NCI-H345 (cell line): ENCODE measurements around the gene GRIN2A.

ENCODE experiments used
- DNase-seq: peaks from one replicate; lab custom pipeline; 2025; lab: John Stamatoyannopoulos, UW

Gene GRIN2A

DNA sequence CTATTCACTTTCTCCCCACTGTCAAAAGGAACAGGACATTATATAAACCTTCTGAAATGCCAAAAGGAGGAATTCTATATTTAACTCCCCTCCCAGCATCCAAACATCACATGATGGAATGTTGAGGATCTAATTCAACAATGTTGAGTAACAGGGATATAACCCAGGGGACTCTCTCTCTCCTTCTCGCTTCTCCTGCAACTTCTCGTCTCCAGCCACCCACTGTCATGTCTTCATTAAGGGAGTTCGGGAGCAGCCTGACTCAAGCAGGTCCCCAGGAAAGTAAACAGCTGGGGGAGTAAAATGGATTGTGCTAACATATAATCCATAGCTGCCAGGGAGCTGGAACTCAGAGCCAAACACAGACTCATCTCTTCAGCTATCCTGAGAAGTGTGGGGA, 51.7 kb downstream of the GRIN2A start:
- no peak for DNase-seq

DNA sequence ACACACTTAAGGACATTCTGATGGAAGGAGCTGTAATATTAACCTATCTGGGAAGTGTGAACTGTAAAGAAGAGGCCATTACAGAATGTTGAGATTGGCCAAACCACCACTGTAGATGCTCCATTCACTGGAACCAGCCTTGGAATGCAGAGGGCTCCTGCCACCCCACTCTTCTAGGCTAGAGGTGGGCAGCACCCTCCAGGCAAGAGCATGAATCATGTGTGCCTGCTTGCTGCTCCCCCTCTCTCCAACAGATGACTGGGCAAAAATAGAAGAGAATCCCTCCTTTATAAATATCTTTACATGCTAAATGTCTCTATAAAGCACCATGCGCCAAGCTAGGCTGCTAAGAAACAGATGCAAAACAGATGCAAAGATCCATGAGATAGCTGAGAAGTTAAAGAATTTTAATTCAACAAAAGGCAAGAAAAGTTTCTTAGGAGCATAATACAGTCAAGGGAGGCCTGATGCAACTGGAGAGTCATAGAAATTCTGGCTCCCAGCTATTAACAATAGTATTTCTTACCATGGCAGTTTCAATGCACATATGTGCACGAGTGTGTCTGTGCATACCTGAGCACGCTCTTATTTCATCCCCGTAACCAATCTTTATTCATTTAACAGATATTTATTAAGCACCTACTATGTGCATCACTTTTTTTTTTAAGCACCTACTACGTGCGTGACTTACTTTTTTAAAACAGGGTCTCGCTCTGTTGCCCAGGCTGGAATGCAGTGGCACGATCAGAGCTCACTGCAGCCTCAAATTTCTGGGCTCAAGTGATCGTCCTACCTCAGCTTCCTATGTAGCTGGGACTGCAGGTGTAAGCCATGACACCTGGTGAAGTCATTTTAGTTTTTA, 53.6 kb downstream of the GRIN2A start:
- DNase-seq = no peak

DNA sequence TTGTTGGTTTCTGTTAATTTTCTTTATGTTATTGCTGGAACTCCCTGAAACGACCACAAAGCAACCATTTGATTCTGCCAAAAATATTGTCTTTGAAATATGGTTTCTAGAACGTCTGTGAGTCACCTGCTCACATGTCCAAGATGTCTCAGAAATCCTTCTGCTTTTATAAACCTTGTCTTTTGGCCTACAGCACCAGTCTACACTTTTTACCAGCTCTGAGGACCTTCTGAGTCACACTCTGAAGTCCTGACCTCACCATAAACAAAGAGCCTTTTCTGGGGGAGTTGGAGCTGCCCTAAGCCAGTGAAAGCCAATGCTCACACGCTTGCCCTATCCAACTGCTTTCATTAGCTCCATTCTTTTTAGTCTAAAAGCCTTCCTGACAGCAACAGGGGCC, 55.5 kb downstream of the GRIN2A start:
- no peak for DNase-seq

DNA sequence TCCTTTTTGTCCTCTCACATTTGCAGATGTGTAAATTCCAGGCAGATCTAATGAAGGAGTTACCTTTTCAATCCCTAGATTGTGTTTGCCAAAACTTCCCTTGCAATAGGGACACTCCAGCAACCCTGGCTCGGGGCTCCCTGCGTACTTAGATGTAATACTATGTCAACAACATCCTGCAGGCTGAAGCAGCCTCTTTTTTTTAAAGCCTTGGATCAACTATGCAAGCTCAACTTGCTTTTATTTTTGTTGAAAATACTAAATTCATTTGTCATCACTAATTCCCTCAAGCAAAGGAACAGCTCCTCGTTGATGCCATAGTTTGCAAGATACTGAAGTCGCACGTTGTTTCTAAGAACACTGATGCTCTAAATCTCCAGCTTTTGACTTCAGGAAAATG, 59.1 kb downstream of the GRIN2A start:
- DNase-seq = no peak

DNA sequence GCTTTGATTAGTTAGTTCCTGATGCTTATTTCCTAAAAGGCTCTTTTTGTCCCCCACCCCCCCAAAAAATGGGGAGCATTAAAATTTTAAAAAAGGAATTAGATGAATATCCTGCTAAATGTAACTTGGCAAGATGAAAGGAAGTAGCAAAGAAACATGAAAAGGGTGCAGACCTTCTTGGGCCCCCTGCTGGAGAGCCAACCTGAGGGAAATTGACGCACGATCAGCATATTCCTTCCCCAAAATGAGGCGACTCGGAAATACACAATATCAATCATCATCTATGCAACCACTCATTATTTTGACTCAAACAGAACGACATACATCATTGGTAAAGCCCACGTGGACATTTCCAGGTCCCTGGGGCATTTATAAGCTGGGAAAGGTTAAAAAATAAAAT, 59.7 kb downstream of the GRIN2A start:
- DNase-seq = no peak

DNA sequence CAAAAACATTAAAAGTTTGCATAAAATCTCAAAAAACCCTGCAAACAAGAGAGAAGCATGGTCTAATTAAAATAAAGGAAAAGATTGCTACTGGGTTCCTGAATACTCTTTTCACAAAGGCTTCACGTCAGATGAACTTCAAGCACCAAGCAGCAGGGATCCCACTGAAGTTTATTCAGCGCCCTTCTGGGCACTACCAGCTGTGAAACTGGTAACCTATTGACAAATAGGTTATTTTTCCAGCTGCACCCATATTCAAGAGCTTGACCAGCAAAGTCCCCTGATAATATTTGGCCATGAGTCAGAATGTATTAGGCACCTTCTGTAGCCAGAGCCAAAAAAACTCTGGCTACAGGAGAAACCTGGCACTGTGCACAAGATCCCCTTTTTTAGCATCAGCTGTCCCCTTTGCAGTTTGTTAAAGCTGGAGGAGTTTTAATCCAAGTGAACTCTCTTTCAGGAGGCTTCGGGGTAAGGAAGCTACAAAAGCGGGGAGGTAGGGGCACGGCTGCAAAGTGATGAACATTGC, 60.3 kb downstream of the GRIN2A start:
- no peak for DNase-seq

DNA sequence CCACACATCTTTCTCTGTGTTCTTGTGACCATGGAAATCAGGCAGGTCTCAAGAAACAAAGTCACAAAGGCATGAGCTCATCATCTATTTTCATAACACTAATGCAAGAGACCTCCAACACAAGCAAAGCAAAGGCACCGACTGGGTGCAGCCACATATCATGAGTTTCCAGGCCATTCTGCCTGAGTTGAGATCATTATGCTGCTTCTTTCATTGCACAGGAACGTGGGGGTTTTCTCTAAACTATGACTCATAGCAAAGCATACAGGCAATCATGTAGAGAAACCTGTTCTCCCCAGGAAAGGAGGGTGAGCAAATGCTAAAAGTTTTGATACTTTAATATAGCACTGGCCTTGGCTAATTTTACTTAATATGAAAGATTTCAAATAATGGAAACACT, 60.7 kb downstream of the GRIN2A start:
- no peak for DNase-seq

DNA sequence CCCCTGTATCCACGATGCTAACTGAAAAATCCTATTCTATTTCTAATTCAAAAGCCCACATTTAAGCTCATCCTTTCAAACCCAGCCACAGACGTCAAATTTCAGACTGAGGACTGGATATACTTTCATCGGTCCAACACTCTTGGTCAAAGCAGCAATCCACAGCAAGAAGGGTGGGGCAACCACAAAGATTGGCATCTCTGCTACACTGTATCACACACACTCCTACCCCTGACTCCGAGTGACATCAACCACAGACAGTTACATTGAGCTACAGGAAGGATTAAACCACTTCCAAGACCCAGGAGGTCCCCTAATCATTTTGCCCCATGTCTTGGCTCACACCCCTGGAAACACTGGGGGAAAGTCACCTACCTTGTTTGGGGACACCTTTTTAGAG, 61.3 kb downstream of the GRIN2A start:
- no peak for DNase-seq

DNA sequence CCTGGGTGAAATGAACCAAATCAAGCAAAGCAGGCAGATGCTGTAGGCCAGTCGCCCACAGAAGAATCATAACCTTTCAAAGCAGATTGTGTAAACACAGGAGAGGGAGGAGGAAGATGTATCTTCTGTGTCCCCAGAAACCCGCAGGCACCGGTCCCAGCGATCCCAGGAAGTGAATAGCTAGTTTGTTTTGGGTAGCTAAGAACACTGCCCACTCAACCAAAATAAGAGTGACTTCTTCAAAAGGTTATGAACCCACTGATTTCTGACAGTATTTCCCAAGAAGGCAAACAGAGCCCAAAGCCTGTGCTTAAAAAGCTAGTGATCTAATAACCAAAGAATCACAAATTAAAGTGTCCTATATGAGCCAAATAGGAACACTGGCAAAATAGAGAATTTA, 67.8 kb downstream of the GRIN2A start:
- no peak for DNase-seq

DNA sequence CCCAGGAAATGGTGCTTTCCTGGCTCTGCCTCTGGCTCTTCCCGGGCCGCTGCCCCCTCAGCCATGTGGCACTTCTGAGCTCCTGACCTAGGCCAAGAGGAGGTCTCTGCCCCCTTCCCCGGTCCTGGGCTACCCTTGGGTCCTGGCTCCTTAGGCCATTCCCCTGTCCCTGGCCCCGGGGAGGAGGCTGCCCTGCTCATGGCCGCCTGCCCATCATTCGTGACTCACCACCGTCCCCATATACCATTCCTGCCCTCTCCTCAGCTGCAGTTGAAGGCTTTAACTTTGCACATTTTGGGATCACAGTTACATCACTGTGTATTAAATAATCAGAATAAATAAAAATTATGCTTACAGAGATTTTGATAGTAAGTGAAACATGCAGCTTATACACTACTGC, 69.0 kb downstream of the GRIN2A start:
- DNase-seq = no peak

DNA sequence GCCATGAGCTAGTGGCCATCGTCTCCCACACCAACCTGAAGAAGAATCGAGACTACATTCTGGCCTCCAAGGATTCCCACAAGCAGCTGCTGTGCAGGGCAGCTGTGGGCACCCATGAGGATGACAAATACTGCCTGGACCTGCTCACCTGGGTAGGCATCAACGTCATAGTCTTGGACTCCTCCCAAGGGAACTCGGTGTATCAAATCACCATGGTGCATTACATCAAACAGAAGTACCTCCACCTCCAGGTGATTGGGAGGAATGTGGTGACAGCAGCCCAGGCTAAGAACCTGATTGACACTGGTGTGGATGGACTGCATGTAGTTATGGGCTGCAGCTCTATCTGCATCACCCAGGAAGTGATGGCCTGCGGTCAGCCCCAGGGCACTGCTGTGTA, 70.2 kb downstream of the GRIN2A start:
- no peak for DNase-seq

DNA sequence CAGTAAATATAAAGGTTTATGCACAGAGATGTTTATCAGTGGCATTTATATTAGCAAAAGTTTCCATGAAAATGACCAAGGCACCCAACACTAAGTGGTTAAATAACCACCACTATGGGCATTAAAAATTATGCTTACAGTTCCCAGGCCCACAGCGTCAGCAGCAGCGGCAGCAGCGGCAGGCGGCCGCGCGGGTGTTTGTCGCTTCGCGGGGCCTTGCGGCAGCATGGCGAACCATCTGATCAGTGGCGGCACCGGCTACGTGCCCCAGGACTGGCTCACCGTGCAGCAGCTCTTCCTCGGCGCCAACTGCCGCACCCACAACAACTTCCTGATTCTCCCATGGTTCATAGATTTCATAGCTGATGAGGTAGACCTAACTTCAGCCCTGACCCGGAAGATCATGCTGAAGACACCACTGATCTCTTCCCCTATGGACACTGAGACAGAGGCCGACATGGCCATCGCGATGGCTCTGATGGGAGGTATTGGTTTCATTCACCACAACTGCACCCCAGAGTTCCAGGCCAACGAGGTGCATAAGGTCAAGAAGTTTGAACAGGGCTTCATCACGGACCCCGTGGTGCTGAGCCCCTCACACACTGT, 71.0 kb downstream of the GRIN2A start:
- no peak for DNase-seq

DNA sequence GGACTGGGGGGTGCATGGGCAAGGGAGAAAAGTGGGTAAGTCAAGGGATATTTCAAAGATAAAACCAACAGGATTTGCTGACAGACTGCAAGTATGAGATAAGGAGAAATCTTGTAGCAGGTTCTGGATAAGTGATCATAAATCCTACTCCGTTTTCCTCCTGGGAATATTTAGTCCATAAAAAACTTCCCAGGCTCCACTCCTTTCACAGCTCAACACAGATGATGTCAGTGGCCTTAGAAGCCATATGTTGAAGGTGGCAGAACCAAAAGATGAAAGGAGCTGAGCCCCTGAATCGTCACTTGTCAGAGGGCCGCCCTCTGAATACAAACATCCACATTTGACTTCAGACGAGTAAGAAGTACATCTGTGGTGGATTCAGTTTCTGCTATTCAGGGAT, 71.7 kb downstream of the GRIN2A start:
- DNase-seq = no peak

DNA sequence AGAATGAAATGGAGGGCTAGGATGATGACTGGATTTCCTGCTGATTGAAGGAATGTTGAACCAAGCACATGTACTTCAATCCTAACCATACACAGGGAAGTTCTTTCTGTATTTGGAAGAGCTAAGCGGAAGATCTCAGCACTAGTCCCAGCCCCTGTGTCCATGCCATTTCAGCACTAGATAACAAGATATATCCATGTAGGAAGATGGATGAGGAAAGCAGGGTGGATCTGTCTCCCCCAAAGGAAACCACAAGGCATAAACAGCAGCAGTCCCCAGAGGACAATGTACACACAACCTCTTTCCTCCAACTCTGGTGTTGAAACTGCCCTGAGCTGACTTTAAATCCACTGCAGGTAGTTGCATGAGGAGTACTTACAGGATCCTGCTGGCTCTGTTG, 75.1 kb downstream of the GRIN2A start:
- no peak for DNase-seq

DNA sequence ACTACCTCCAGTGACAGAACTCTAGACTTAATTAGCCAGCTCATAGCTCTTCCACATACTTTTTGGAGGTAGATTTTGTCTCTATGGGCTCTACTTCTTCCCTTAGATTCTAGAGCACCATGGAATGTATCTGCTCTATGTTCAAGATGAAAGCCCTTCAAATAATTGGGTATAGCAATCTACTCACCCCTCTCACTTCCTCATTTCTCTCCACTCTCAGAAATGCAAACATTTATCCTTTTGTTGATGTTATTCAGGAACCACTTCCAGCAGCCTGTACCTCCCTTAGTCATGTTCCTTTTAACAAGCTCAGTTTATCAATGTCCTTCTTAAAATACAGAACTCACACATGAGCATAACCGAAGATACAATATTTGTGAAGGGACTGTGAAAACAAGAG, 78.5 kb downstream of the GRIN2A start:
- no peak for DNase-seq

DNA sequence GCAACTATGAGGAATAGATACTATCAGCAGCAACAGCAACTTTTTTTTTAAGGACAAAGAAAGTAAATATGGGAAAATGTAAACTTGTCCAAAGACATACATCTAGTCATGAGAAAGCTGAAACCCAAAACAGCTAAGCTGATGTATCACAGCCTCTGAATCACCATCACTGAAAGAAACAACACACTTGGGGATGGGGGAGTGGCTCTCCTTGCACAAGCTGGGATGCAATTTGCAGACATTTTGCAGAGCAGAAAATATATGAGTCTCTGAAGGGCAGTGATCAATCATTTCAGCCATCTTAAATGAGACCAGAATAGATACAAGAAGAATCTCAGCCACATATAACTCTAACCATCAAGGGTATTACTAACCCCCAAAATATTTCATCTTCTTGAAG, 79.1 kb downstream of the GRIN2A start:
- no peak for DNase-seq

DNA sequence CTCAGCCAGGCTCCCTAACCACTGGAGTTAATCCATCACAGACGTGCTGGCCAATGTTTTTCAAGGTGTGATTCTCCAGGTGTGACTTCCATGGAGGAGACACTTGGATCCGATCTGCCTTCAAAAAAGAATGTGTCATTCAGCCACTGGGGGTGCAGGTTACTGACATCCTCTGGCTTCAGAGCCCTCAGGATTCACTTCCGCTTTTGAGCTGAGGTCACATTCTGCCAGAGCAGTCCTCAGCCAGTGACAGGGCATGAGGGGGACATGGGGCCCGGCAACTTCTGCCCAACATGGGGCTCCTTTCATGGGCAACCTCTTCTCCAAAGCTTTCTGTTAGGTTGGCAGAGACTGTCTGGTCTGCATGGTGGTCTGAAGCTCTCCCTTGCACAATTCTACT, 81.4 kb downstream of the GRIN2A start:
- no peak for DNase-seq

DNA sequence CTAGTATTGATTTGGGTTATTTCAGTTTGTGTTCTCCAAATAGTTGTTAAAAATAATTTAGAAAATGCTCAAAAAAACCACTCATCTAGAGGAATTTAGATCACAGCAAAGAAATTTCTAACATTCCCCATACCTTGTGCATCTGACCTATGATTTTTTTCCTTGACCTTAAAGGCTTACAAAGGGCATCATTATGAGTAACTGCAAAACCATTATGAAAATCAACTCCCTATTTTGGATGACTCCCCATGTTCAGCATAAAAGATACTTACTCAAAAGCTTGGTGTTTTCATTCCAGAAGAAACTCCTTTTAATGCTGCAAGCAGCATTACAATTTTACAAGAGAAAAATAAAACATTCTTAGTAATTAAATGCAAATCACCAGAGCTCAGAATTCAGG, 83.2 kb downstream of the GRIN2A start:
- DNase-seq = no peak

DNA sequence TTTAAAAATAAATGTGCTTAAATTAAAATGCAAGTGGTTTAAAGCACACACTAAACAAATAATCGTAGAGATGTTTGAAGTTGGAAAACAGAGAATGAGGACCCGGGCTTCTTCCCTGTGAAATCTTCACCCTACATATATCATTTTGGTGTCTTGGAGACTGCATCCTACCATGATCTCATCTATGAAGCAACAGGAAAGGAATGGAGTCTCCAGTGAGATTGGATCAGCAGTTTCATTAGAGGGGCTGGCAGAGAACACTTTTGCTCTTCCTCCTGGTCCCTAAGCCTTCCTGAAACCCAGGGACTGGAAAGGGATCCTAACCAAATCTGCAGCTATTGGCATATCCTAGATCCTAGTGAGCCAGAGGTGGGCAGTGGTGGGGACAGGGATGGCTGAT, 85.0 kb downstream of the GRIN2A start:
- no peak for DNase-seq

DNA sequence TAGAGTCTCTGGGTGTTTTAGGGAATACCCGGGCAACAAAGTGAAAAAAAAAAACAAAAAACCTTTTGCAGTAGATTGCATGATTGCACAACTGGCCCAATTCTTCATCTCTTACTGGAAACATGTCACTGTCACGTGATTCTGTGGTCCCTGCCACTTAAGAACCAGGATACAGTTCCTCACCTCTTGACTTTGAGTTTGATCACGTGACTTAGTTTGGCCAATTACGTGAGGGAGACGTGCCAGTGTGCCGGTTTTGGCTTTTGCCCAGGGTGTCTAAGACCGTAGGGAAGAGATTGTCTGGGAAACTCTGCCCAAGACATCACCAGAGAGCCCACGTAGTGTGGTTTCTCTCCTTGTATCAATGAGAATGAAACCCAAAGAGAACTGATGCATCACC, 88.7 kb downstream of the GRIN2A start:
- no peak for DNase-seq

DNA sequence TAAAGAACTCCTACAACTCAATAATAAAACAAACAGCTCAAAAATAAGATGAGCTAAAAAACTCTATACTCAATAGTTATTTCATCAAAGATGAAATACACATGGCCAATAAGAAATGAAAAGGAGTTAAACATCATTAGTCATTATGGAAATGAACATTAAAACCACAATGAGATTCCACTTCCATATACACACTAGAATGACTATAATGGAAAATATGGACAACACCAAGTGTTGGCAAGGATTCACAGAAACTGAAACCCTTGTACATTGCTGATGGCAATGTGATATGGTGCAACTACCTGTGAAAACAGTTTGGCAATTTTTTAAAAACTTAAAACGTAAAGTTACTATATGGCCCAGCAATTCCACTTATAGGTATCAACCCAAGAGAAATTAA, 91.4 kb downstream of the GRIN2A start:
- no peak for DNase-seq

DNA sequence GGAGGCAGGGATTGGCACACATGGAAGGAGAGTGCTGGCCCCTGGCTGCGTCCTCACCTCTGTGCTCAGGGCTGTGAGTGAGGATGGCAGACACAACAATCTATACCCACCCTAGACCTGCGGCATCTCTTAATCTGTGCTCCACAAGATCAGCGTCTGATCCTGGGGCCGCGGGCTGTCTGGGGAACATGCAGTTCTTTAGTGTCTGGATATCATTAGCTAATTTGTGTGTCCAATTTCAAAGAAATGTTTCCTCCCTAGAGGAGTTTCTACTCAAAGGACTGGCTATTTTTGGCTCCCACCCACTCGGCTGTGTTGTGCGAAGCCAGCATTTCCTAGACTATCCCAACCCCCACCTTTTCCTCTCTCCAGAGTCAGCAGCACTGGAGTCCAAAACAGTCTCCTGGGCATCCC, 93.8 kb downstream of the GRIN2A start:
- DNase-seq = no peak

DNA sequence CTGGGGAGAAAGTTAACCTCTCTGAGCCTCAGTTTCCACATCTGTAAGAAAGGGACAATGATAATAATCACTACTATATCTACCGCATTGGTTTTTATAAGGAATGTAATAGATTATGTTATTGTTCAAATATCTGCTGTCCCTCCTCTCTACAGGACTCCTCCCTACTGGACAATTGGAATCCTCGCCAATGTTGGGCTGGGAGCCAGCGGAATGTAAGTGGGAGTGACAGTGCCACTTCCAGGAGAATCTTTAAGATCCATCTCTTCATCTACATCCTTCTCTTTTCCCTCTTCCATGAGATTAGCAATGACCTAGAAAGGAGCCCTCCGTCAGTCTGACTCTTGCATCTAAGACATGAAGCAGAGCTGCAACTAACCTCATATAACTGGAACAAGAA, 95.1 kb downstream of the GRIN2A start:
- no peak for DNase-seq

DNA sequence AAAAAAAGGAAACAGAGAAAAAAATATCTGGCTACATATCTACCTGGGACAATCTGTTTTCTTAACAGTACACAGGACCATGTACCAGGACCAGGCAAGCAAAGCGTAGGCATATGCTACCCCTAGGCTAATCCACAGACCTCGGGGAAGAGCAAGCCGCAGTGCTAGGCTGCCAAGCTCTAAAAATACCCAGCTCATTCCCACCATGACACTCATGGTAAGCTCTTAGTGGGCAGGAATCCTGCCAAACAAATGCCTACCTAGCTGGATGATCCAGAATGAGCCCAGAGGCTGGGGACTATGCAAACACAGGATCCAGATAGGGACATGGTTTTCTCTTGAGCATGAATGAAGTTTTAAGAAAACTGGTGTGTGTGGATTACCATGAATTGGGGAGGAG, 95.6 kb downstream of the GRIN2A start:
- DNase-seq = no peak
